ENCODE results near the gene PRSS58. TPM values are rescaled to one million over a fixed set of nuclear protein-coding genes. Genes with fewer than 3 reads are reported as not detected.

The PRSS58 gene
- total and polyA plus RNA-seq, 2 of the 8 experiments (the other 6 are each of a cell fraction or from before 2014, with no cell fraction given): not detected

DNA sequence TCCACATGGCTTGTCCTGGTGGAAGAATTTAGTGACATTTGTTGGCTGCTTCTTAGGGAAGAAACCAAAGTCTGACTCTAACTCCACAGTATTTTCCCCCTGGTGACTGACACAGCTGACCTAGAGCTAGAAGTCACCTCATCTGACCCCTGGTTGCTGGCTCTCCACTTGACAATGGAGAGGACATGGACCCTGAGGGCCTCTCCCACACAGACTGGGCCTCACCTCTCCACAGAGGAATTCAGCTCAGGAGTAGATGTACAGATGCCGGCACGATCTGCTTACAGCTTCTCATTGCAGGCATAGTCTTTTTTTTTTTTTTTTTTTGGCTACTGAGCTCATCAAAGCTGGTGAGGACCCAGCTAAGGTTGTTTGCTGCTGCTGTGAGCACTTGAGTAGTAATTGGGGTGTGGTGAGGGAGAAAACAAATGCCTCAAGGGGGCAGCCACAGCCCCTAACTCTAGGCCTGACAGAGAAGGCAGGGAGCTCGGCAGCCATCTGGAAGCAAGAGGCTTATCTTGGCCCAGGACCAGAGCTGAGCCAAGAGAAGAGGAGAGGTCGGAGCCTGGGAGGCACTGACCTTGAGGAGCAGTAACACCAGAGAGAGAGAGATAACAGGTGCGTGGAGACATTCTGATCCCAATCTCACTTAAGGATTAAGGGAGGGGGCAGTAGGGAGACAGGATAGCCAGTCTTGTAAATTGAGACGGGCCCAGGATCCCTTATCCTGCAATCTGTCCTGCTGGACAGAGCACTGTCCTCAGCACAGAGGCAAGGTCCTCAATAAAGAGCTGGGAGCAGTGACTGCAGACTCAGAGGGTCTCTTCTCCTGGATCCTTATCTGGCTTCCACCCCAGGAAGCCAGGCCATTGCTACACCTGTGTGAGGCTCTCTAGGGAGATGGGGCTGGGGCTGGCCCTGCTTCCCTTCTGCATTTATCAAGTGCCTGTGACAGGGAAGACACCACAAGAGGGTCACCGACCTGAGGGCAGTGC lies 9.4 kb downstream of the PRSS58 start:
- Histone ChIP-seq H3K4me2 (ENCODE audit: insufficient read depth in 1 of 2, low read depth in 2 of 2, low read length in 2 of 2) (no peak overlapping the region), H2AFZ (ENCODE audit: low read length) (peak overlapping the region; percentile 79), H3K79me1 (ENCODE audit: low read depth, low read length) (no peaks in the 10 kb centered on the region), H2BK120ac (replicated peaks; ENCODE audit: low read depth, low read length) (no peak overlapping the region), H3K4me1 (replicated peaks in 1 of 4; ENCODE audit: control insufficient read depth in 3 of 4, insufficient read depth in 4 of 4, low read length in 3 of 4) (peaks cover 0 to 5% (median 2%) of the 10 kb centered on the region in 4 experiments; a peak in 2 of 7 replicates), H3K4ac (replicated peaks; ENCODE audit: insufficient read length, low read depth, low read length) (no peak overlapping the region), H3K14ac (ENCODE audit: insufficient read length) (no peak overlapping the region), H3K9ac (replicated peaks in 1 of 4; ENCODE audit: extremely low read depth in 1 of 4, low read depth in 3 of 4, low read length in 3 of 4) (no peak overlapping the region), H2BK20ac (ENCODE audit: low read length) (no peak overlapping the region), H2BK15ac (ENCODE audit: low read length) (no peak overlapping the region), H2AK5ac (ENCODE audit: low read depth, low read length) (no peak overlapping the region), H3K79me2 (ENCODE audit: control insufficient read depth in 1 of 2, insufficient read depth in 2 of 2, low read length in 2 of 2) (no peaks in the 10 kb centered on the region), H3K18ac (ENCODE audit: extremely low read depth, low read length) (no peak overlapping the region), H3K56ac (replicated peaks; ENCODE audit: insufficient read length, low read depth, low read length) (no peak overlapping the region), H3K23me2 (ENCODE audit: low read depth, low read length) (no peaks in the 10 kb centered on the region), H3K9me3 (ENCODE audit: insufficient read depth in 2 of 2, low read depth in 1 of 2, low read length in 1 of 2) (no peaks in the 10 kb centered on the region), H3K27me3 (replicated peaks in 1 of 4; ENCODE audit: control insufficient read depth in 3 of 4, extremely low read depth in 1 of 4, insufficient read depth in 3 of 4, low read length in 3 of 4) (no peaks in the 10 kb centered on the region), H4K20me1 (replicated peaks in 1 of 2; ENCODE audit: control insufficient read depth in 1 of 2, insufficient read depth in 2 of 2, low read length in 2 of 2) (no peaks in the 10 kb centered on the region), H2BK12ac (ENCODE audit: low read depth, low read length) (no peak overlapping the region), H4K8ac (ENCODE audit: extremely low read depth, insufficient read depth, low read length) (no peak overlapping the region), H3K4me3 (ENCODE audit: extremely low read depth in 1 of 4, insufficient read depth in 2 of 4, low read depth in 3 of 4, low read length in 4 of 4) (no peak overlapping the region), H2BK5ac (ENCODE audit: low read depth, low read length) (no peak overlapping the region), H3K23ac (ENCODE audit: insufficient read length) (no peak overlapping the region), H3K27ac (ENCODE audit: low read depth, low read length) (no peak overlapping the region), H4K91ac (replicated peaks; ENCODE audit: insufficient read length, low read length) (no peak overlapping the region), H4K5ac (ENCODE audit: insufficient read length, low read depth, low read length) (no peak overlapping the region), H3K36me3 (ENCODE audit: control insufficient read depth in 2 of 4, insufficient read depth in 4 of 4, low read length in 3 of 4) (no peaks in the 10 kb centered on the region)
- FAIRE-seq (no peak), DNase-seq (ENCODE audit: low read depth in 1 of 2, low spot score in 2 of 2) (peak in 1 of 2 experiments; percentile 51)
- POLR2A ChIA-PET (ENCODE audit: partially characterized antibody): no interaction called here
- CTCF ChIA-PET (ENCODE audit: partially characterized antibody): interaction anchor here (0.6 to 8.5 kb wide), 16 partner anchors 9 to 138 kb away, joined by 3 to 57 read pairs (median 4); partner anchors contain the start of gene PRSS58
- 82% methylated on average over 5 of the region's 7 CpGs; no CpG with 5 or more reads in 1 of the 2 experiments for WGBS, 2 experiments (ENCODE audit: extremely low coverage in 1 of 2, insufficient coverage in 1 of 2, insufficient read length in 1 of 2, insufficient replicate concordance in 2 of 2, low coverage in 1 of 2, low lambda C conversion rate in 2 of 2, missing lambda C conversion rate in 1 of 2)
- TF ChIP-seq RNF2 (IDR thresholded peaks at IDR 0.05; ENCODE audit: borderline replicate concordance, low read depth, low read length, missing control alignments, poor library complexity, severe bottlenecking) (no peak), RAD21 (IDR thresholded peaks at IDR 0.05 in 1 of 2, conservative IDR thresholded peaks at IDR 0.05 in 1 of 2; ENCODE audit: low read depth in 2 of 2, low read length in 2 of 2) (peak in 1 of 2 experiments; percentile 34; a peak in 1 of 4 replicates), TBP (IDR thresholded peaks at IDR 0.05; ENCODE audit: low read depth, low read length) (no peak), CREB1 (IDR thresholded peaks at IDR 0.05) (no peak), CBX8 (IDR thresholded peaks at IDR 0.05; ENCODE audit: borderline replicate concordance, low read depth, low read length) (no peak), KDM5A (IDR thresholded peaks at IDR 0.05; ENCODE audit: low read length) (no peak), TCF12 (IDR thresholded peaks at IDR 0.05; ENCODE audit: low read depth, low read length) (no peak), NRF1 (IDR thresholded peaks at IDR 0.05; ENCODE audit: low read depth, low read length) (no peak), EP300 (IDR thresholded peaks at IDR 0.05; ENCODE audit: borderline replicate concordance in 1 of 2, low read depth in 2 of 2, low read length in 2 of 2) (no peak), KDM4A (IDR thresholded peaks at IDR 0.05; ENCODE audit: low read depth, low read length, severe bottlenecking) (no peak), KDM1A (IDR thresholded peaks at IDR 0.05; ENCODE audit: borderline replicate concordance, low read length) (no peak)
